Fibroblast of mammary gland (primary cell): ENCODE data around the gene EPN3.

ENCODE experiments used
- DNase-seq: peaks from one replicate; pipeline ENCODE4 v3.0.0-alpha.2; 2010; ENCODE audit warnings: low read depth
- H3K4me3 ChIP-seq: 2 replicates; pipeline ENCODE4 v1.5.1; 2011; ENCODE audit warnings: low read depth, mild to moderate bottlenecking, low read length, moderate library complexity; ENCODE audit not compliant: control insufficient read depth
- TF ChIP-seq, protein P1 (sequence below): conservative IDR thresholded peaks from 2 replicates; pipeline ENCODE4 v1.5.1; 2011; ENCODE audit warnings: low read depth, low read length, inconsistent platforms; ENCODE audit not compliant: control insufficient read depth, insufficient read depth

EPN3 gene

DNA sequence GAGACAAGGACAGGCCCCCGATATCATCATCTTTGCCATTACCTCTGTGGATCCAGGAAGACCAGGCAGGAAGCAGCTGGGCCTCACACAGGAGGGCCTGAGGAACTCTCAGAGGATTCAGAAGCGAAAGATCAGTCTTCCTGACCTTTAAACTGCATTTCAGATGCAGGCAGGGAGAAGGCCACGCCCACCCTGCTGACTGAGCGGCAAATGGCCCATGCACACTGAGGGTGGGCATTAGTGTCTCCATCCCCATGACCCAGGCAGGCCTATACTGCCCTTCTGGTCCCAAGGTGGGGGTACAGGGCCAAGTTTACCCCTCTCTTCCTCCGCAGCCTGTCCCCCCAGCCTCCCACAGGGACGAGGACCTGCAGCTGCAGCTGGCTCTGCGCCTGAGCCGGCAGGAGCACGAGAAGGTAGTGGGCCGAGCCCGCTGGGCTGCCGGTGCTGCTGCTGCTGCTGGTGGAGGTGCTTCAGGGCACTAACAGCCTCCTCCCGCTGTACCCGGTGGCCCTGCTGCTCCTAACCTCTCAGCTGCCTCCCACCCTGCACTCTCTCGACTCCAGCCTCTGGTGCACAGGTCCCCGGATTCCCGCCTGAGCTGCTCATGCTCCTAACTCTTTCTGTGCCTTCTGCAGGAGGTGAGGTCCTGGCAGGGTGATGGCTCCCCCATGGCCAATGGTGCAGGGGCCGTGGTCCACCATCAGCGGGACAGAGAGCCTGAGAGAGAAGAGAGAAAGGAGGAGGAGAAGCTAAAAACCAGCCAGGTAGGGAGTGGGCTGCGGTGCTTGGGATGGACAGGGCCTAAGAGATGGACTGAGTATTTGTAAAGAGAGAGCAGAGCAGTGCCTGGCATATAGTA lies 6.2 kb downstream of the EPN3 start:
- TF ChIP-seq, protein P1, sequence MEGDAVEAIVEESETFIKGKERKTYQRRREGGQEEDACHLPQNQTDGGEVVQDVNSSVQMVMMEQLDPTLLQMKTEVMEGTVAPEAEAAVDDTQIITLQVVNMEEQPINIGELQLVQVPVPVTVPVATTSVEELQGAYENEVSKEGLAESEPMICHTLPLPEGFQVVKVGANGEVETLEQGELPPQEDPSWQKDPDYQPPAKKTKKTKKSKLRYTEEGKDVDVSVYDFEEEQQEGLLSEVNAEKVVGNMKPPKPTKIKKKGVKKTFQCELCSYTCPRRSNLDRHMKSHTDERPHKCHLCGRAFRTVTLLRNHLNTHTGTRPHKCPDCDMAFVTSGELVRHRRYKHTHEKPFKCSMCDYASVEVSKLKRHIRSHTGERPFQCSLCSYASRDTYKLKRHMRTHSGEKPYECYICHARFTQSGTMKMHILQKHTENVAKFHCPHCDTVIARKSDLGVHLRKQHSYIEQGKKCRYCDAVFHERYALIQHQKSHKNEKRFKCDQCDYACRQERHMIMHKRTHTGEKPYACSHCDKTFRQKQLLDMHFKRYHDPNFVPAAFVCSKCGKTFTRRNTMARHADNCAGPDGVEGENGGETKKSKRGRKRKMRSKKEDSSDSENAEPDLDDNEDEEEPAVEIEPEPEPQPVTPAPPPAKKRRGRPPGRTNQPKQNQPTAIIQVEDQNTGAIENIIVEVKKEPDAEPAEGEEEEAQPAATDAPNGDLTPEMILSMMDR, result no peak
- no peak for DNase-seq
- no peak overlapping the region for H3K4me3 ChIP-seq

DNA sequence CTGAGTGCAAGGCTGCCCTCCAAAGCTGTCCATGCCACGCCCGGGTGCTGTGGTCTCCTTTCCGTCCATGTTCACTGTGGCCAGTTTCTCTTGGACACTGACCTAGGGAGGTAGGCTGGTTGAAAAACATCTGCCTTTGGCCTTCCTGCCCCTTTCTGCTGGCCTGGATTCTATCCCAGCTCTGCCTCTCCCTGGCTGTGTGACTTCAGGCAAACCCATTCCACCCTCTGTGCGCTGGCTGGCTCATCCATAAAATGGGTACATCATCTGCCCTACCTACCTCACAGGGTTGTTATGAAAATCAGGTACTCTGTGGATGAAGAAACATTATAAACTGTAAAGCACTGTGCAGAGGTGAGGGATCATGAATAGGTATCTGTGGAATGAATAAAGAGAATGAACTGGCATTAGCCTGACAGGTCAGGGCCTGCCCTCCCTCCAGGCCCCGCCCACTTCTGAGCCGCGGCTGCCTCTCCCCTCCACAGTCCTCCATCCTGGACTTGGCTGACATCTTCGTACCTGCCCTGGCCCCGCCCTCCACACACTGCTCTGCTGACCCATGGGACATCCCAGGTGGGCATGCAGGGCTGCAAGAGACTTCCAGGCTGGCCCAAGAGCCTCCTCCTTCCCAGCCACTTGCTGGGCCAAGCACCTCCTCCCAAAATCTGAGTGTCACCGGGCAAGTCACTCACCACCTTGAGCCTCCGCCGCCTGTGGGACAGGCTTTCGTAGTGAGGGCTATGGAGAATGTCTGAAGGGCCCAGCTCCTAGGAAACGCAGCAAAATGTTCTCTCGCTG lies 7.4 kb downstream of the EPN3 start:
- no peak overlapping the region for H3K4me3 ChIP-seq
- no peak for DNase-seq
- TF ChIP-seq, protein P1, result no peak

DNA sequence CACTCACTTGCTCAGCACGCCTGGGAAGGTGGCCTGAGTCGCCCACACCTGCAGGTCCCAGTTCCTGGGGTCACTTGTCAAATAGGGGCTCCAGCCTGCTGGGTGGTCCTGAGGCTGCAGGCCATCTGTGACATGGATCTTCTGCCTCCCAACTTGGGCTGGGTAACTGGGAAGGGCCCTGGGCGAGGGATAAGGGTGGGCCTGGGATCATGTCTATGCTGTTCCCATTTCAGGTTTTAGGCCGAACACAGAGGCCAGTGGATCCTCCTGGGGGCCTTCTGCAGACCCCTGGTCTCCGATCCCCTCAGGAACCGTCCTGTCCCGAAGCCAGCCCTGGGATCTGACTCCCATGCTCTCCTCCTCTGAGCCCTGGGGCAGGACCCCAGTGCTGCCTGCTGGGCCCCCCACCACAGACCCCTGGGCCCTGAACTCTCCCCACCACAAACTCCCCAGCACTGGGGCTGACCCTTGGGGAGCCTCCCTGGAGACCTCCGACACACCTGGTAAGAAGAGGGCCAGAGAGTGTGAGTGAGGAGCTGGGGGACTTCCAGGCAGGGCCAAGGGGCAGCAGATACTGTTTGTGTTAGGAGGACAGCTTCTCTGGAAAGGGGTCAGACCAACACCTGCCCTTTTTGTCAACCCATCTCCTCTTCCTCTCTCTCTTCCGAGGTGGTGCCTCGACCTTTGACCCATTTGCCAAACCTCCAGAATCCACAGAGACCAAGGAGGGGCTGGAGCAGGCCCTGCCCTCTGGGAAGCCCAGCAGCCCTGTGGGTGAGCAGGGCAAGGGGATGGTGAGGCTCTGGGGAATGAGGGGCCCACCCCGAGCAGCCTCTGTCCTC lies 8.2 kb downstream of the EPN3 start:
- TF ChIP-seq, protein P1, result no peak

DNA sequence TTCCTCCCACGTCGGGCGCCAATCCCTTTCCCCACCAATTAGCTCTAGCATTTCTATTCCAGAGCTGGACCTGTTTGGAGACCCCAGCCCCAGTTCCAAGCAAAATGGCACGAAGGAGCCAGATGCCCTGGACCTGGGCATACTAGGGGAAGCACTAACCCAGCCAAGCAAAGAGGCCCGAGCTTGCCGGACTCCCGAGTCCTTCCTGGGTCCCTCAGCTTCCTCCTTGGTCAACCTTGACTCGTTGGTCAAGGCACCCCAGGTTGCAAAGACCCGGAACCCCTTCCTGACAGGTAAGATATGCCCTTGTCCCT lies 8.8 kb downstream of the EPN3 start:
- peak overlapping the region; percentile 31 for H3K4me3 ChIP-seq
- TF ChIP-seq, protein P1, result no peak
- DNase-seq, result no peak

More for the DNA sequence above, 8.2 kb downstream of the EPN3 start:
- DNase-seq, result no peak
- H3K4me3 ChIP-seq, result no peak overlapping the region

DNA sequence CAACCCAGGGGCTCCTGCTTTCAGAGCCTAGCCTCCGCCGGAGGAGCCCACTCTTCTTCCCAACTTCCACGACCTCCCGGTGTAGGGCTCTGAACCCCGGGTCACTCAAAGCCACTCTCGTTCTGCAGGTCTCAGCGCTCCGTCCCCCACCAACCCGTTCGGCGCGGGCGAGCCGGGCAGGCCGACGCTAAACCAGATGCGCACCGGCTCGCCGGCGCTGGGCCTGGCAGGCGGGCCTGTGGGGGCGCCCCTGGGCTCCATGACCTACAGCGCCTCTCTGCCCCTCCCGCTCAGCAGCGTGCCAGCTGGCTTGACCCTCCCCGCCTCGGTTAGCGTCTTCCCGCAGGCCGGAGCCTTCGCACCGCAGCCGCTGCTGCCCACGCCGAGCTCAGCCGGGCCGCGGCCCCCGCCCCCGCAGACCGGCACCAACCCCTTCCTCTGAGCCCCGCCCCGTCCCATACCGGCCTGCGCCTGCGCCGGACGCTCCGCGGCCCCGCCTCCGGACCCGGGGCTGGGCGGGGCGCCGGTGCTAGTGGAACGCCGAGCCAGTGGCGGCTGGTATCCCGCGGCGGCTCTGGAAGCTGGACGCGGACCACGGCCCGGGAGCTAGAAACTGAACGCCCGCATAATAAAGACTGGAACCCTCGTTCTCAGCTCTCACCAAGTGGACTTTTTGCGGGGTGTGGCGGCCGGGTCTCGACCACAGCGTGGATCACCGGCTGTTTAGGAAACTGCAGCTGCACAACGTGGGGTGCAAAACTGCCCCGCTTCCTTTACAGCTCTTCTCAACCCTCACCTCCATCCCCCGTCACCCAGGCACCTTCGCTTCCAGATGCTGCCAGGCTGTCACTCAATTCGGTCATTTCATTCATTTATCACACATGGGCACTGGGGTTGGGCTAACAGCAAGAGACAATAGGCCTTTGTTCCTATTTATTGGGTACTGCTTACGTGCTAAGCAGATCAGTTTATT lies 9.5 kb downstream of the EPN3 start:
- H3K4me3 ChIP-seq, result peak overlapping the region; percentile 42
- TF ChIP-seq, protein P1, result no peak
- peak; percentile 69 for DNase-seq
